ENCODE measurements around the gene DENND5B.

Gene DENND5B

DNA sequence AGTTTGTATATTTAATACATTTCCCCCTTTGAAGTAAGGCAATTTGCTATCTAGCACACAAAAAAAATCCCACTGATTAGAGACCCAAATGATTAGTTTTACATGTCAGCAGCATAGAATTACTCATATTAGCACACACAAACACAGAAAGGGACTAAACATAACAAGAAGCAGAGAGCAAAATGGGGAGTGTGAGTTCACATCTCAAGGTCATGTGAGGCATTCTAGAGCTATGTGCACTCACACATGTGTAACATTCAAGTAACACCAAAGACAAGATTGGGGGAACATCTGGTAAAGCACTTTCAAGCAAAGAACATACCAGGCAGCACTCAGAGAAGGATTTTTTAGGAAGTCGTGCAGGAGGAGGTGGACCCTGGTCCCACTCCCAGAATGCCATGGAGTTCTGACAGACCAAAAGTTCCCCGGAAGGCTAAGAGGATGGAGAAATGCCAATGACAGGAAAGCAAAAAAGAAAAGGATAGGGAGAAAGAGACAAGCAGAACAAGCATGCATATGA is 159.2 kb downstream of the DENND5B start:
- Histone ChIP-seq H3K27me3 (ENCODE audit: insufficient read depth, poor library complexity, severe bottlenecking) (no peaks in the 10 kb centered on the region), H3K27ac (replicated peaks) (no peak overlapping the region), H3K4me3 (replicated peaks; ENCODE audit: insufficient read depth, low read length) (no peak overlapping the region)
- DNase-seq (ENCODE audit: low read depth in 1 of 2, low spot score in 1 of 2), result no peak
- TF ChIP-seq SPI1 (IDR thresholded peaks at IDR 0.05; ENCODE audit: borderline replicate concordance, low read depth), result no peak

DNA sequence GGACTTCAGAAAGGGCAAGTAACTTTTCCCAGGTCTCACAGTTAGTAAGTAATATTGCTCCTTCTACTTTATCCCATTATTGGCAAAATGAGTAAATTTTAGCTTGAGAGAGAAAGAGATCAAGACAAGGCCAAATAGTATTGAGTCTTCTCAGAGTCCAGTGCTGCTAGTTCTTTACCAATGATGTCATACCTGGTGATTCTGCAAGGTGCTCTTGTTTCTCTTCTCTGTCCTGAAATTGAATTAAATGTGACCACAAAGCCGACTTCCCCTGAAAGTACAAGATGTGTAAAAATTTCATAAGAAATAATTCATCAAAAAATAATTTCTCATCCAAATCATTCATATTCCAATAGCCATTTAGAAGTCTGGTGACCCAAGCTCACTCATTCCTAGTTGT is 167.5 kb downstream of the DENND5B start:
- TF ChIP-seq, protein P1, sequence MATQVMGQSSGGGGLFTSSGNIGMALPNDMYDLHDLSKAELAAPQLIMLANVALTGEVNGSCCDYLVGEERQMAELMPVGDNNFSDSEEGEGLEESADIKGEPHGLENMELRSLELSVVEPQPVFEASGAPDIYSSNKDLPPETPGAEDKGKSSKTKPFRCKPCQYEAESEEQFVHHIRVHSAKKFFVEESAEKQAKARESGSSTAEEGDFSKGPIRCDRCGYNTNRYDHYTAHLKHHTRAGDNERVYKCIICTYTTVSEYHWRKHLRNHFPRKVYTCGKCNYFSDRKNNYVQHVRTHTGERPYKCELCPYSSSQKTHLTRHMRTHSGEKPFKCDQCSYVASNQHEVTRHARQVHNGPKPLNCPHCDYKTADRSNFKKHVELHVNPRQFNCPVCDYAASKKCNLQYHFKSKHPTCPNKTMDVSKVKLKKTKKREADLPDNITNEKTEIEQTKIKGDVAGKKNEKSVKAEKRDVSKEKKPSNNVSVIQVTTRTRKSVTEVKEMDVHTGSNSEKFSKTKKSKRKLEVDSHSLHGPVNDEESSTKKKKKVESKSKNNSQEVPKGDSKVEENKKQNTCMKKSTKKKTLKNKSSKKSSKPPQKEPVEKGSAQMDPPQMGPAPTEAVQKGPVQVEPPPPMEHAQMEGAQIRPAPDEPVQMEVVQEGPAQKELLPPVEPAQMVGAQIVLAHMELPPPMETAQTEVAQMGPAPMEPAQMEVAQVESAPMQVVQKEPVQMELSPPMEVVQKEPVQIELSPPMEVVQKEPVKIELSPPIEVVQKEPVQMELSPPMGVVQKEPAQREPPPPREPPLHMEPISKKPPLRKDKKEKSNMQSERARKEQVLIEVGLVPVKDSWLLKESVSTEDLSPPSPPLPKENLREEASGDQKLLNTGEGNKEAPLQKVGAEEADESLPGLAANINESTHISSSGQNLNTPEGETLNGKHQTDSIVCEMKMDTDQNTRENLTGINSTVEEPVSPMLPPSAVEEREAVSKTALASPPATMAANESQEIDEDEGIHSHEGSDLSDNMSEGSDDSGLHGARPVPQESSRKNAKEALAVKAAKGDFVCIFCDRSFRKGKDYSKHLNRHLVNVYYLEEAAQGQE (IDR thresholded peaks at IDR 0.05; ENCODE audit: insufficient replicate concordance, low read depth), result no peak
- TF ChIP-seq, protein P2, sequence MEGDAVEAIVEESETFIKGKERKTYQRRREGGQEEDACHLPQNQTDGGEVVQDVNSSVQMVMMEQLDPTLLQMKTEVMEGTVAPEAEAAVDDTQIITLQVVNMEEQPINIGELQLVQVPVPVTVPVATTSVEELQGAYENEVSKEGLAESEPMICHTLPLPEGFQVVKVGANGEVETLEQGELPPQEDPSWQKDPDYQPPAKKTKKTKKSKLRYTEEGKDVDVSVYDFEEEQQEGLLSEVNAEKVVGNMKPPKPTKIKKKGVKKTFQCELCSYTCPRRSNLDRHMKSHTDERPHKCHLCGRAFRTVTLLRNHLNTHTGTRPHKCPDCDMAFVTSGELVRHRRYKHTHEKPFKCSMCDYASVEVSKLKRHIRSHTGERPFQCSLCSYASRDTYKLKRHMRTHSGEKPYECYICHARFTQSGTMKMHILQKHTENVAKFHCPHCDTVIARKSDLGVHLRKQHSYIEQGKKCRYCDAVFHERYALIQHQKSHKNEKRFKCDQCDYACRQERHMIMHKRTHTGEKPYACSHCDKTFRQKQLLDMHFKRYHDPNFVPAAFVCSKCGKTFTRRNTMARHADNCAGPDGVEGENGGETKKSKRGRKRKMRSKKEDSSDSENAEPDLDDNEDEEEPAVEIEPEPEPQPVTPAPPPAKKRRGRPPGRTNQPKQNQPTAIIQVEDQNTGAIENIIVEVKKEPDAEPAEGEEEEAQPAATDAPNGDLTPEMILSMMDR (IDR thresholded peaks at IDR 0.05; ENCODE audit: insufficient read depth, low read length), result no peak
- TF ChIP-seq POLR2AphosphoS5 (IDR thresholded peaks at IDR 0.05; ENCODE audit: low read depth) (no peak), GABPA (IDR thresholded peaks at IDR 0.05; ENCODE audit: low read depth) (no peak), SPI1 (IDR thresholded peaks at IDR 0.05; ENCODE audit: borderline replicate concordance, low read depth) (no peak)
- DNase-seq (ENCODE audit: low read depth in 1 of 2, low spot score in 1 of 2), result no peak
- H3K27ac ChIP-seq (replicated peaks), result no peak overlapping the region
- no peaks in the 10 kb centered on the region for H3K27me3 ChIP-seq (ENCODE audit: insufficient read depth, poor library complexity, severe bottlenecking)
- no peak overlapping the region for H3K4me3 ChIP-seq (replicated peaks; ENCODE audit: insufficient read depth, low read length)

DNA sequence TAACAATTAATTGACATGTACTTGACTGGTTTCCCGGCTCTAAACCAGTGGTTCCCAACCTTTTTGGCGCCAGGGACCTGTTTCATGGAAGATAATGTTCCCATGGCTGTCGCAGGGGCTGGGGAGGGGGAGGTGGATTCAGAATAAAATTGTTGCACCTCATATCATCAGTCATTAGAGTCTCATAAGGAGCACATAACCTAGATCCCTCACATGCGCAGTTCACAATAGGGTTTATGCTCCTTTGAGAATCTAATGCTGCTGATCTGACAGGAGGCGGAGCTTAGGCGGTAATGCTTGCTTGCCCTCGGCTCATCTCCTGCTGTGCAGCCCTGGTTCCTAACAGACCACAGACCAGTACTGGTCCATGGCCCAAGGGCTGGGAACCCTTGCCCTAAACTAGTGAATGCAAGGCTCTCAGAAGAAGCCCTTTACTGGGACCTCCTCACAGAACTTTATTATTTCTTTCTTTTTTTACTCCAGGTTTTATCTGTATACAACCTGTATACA is 178.6 kb downstream of the DENND5B start:
- DNase-seq (ENCODE audit: low read depth in 1 of 2, low spot score in 1 of 2), result no peak
- TF ChIP-seq, protein P1 (IDR thresholded peaks at IDR 0.05; ENCODE audit: insufficient replicate concordance, low read depth), result no peak
- TF ChIP-seq GABPA (IDR thresholded peaks at IDR 0.05; ENCODE audit: low read depth) (no peak), SPI1 (IDR thresholded peaks at IDR 0.05; ENCODE audit: borderline replicate concordance, low read depth) (no peak), POLR2AphosphoS5 (IDR thresholded peaks at IDR 0.05; ENCODE audit: low read depth) (no peak)
- TF ChIP-seq, protein P2 (IDR thresholded peaks at IDR 0.05; ENCODE audit: insufficient read depth, low read length), result no peak
- Histone ChIP-seq H3K4me3 (replicated peaks; ENCODE audit: insufficient read depth, low read length) (no peak overlapping the region), H3K27me3 (ENCODE audit: insufficient read depth, poor library complexity, severe bottlenecking) (no peaks in the 10 kb centered on the region), H3K27ac (replicated peaks) (no peak overlapping the region)

DNA sequence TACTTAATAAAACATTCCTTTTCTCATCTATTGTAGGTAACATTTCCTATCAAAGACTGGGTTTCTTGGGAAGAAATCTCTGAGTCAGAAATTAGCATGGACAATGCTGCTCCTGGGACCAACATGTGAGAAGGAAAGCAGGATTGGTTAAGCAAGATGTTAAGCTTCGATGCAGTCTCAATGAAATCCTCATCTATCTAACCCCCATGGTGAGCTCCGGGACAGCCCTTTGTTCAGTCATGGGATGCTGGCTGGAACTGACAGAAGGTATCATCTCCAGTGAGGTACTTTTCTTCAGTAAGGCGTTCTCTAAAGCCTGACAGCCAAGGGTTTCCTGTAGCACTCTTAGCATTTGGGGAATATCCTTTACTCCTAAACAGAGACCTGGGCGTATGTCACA is 182.2 kb downstream of the DENND5B start:
- no peak overlapping the region for H3K4me3 ChIP-seq (replicated peaks; ENCODE audit: insufficient read depth, low read length)
- no peaks in the 10 kb centered on the region for H3K27me3 ChIP-seq (ENCODE audit: insufficient read depth, poor library complexity, severe bottlenecking)
- no peak overlapping the region for H3K27ac ChIP-seq (replicated peaks)
- TF ChIP-seq, protein P1 (IDR thresholded peaks at IDR 0.05; ENCODE audit: insufficient replicate concordance, low read depth), result no peak
- no peak for TF ChIP-seq SPI1 (IDR thresholded peaks at IDR 0.05; ENCODE audit: borderline replicate concordance, low read depth)
- TF ChIP-seq, protein P2 (IDR thresholded peaks at IDR 0.05; ENCODE audit: insufficient read depth, low read length), result no peak
- no peak for DNase-seq (ENCODE audit: low read depth in 1 of 2, low spot score in 1 of 2)
